Stimulated activated CD8-positive, alpha-beta memory T cell treated with anti-CD3 and anti-CD28 coated beads, Interleukin-7, amount 100 ng/mL, for 24 hours (primary cell): ENCODE results near the gene PEX11G.
"Not testable (repeated sequence)": the region's sequence is repeated elsewhere in the genome, so short reads cannot be mapped to it uniquely, and the experiment has no call there.

Experiments
- DNase-seq: peaks from one replicate; pipeline ENCODE4 v3.0.0-alpha.2; 2020; ENCODE audit warnings: low read depth

Gene PEX11G

GRCh38 chr19:7433456-7433855 lies 55.4 kb downstream of the PEX11G start:
- DNase-seq: not testable (repeated sequence)

- no peak for DNase-seq
These were observed 59.1 kb downstream of the PEX11G start for GRCh38 chr19:7429638-7430282.

GRCh38 chr19:7428651-7429113 lies 60.2 kb downstream of the PEX11G start:
- DNase-seq: no peak

GRCh38 chr19:7427944-7428343 lies 60.9 kb downstream of the PEX11G start:
- no peak for DNase-seq

- DNase-seq: no peak
These were observed 61.8 kb downstream of the PEX11G start for GRCh38 chr19:7426986-7427385.
